SK-N-MC (cell line): ENCODE results near the gene DOCK4.

Experiments
- DNase-seq: peaks from one replicate; pipeline ENCODE4 v3.0.0-alpha.2; 2011; ENCODE audit warnings: low read depth, low spot score
- H3K27ac ChIP-seq: fragments of 200-600 bp; sonication (generic); 2 replicates; pipeline ENCODE4 v1.5.1; 2016; ENCODE audit warnings: mixed run types
- H3K36me3 ChIP-seq: fragments of 200-600 bp; sonication (generic); 2 replicates; pipeline ENCODE4 v1.6.1; 2017; ENCODE audit warnings: antibody characterized with exemption, low read length, mixed read lengths; ENCODE audit not compliant: insufficient read depth
- H3K4me3 ChIP-seq: fragments of 200-600 bp; sonication (generic); 2 replicates; pipeline ENCODE4 v1.5.1; 2016
- H3K9ac ChIP-seq: fragments of 200-600 bp; sonication (generic); 2 replicates; pipeline ENCODE4 v1.8.0; 2017; ENCODE audit warnings: mixed run types, mixed read lengths; ENCODE audit not compliant: insufficient read length
- H3K9me3 ChIP-seq: fragments of 200-600 bp; sonication (generic); 2 replicates; pipeline ENCODE4 v1.6.1; 2017; ENCODE audit warnings: low read depth, mild to moderate bottlenecking, antibody characterized with exemption, low read length, moderate library complexity, mixed read lengths
- EZH2 ChIP-seq: fragments of 200-600 bp; sonication (generic); IDR thresholded peaks from one replicate; pipeline ENCODE4 v1.6.1; 2017; ENCODE audit warnings: antibody characterized with exemption
- FOXP2 ChIP-seq: optimal IDR thresholded peaks from 2 replicates; pipeline ENCODE3; 2011; ENCODE audit warnings: mild to moderate bottlenecking, moderate library complexity; ENCODE audit not compliant: insufficient read depth; ENCODE audit errors: extremely low read length, control extremely low read depth
- POLR2AphosphoS5 ChIP-seq: IDR thresholded peaks from 2 replicates; pipeline ENCODE4 v1.6.1; 2012; ENCODE audit warnings: mild to moderate bottlenecking, low read depth, low read length, borderline replicate concordance

The DOCK4 gene

DNA sequence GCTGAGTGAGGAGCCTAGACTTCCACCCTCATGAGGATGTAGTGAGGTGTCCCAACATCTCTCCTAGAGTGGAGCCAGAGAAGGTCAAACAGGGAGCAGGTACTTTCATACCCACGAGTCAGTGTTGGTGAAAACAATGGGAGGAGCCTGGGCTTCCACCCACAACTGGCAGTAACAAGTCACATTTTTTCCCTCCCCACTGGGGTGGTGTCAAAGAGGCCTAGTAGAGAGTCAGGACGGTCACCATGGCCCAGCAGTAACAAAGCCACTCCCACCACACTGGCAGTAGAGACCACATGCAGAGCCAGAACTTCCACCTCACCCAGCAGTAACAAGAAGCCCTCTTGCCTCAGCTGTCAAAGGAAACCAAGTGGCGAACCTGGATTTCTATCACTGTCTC is 363.7 kb downstream of the DOCK4 start:
- Histone ChIP-seq H3K9ac (no peak overlapping the region), H3K9me3 (no peaks in the 10 kb centered on the region), H3K4me3 (no peak overlapping the region), H3K36me3 (no peaks in the 10 kb centered on the region), H3K27ac (no peak overlapping the region)
- TF ChIP-seq POLR2AphosphoS5 (no peak), EZH2 (no peak), FOXP2 (no peak)
- DNase-seq, result no peak

GRCh38 chr7:111841596-111842205 is 364.5 kb downstream of the DOCK4 start:
- Histone ChIP-seq H3K36me3 (no peaks in the 10 kb centered on the region), H3K9me3 (peaks cover 3% of the 10 kb centered on the region; the same call in 1 of the 2 replicates), H3K4me3 (peak overlapping the region; percentile 54), H3K9ac (no peak overlapping the region), H3K27ac (no peak overlapping the region)
- DNase-seq, result no peak
- no peak for TF ChIP-seq EZH2
- TF ChIP-seq POLR2AphosphoS5, result peak; percentile 32; the same call in 1 of the 2 replicates
- no peak for TF ChIP-seq FOXP2

DNA sequence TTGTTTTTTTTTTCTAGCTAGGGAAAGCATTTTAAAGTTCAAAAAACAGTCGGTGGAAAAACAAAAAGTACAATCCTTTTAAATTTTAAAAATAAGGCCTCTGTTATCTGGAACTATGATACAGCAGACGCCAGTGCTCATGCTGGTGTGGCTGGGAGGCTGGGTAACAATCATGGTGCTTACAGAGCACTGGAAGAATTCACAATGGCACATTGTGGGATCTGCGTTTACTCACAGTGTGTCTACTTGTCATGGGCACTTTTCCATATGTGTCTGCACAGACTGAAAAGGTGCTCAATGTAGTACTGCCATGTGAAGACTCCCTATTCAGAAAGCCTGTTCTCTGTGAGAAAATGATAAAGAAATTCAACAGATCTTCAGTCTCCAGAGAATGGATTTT is 365.7 kb downstream of the DOCK4 start:
- Histone ChIP-seq H3K27ac (no peak overlapping the region), H3K9ac (no peak overlapping the region), H3K4me3 (no peak overlapping the region), H3K36me3 (no peaks in the 10 kb centered on the region), H3K9me3 (peaks cover 6% of the 10 kb centered on the region; the same call in 1 of the 2 replicates)
- TF ChIP-seq FOXP2 (no peak), POLR2AphosphoS5 (no peak), EZH2 (no peak)
- no peak for DNase-seq

DNA sequence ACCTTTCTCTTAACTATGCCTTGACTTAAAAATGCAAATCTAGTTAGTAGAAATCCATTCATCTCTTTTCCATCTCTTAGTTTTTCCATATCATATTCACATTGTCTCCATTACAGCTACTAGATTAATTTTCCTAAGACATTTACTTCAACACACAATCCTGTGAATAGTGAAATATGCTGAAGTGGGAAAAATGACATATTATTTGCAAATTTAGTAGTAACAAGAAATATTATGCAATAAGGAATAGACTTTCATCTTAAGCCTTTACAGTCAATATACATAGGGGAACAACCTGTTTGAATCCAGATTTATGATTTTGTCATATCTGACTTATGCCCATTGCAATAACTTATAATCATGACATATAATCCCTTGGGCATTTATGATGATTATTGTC is 366.9 kb downstream of the DOCK4 start:
- no peak for DNase-seq
- Histone ChIP-seq H3K9me3 (peaks cover 6% of the 10 kb centered on the region; the same call in 1 of the 2 replicates), H3K27ac (no peak overlapping the region), H3K9ac (no peak overlapping the region), H3K36me3 (no peaks in the 10 kb centered on the region), H3K4me3 (no peak overlapping the region)
- no peak for TF ChIP-seq FOXP2
- TF ChIP-seq EZH2, result no peak
- no peak for TF ChIP-seq POLR2AphosphoS5

- H3K9ac ChIP-seq, result no peak overlapping the region
- peak overlapping the region; percentile 97; the same call in 1 of the 2 replicates for H3K27ac ChIP-seq
- TF ChIP-seq EZH2 (no peak), POLR2AphosphoS5 (no peak), FOXP2 (no peak)
- H3K9me3 ChIP-seq, result peaks cover 6% of the 10 kb centered on the region; the same call in 1 of the 2 replicates
- no peak overlapping the region for H3K4me3 ChIP-seq
- H3K36me3 ChIP-seq, result no peaks in the 10 kb centered on the region
- no peak for DNase-seq
Observed at GRCh38 chr7:111836592-111836991, 369.6 kb downstream of the DOCK4 start.

- Histone ChIP-seq H3K9me3 (peaks cover 6% of the 10 kb centered on the region; the same call in 1 of the 2 replicates), H3K9ac (peak overlapping the region; percentile 64), H3K4me3 (peak overlapping the region; percentile 66), H3K36me3 (no peaks in the 10 kb centered on the region), H3K27ac (peak overlapping the region; percentile 97)
- TF ChIP-seq EZH2 (no peak), POLR2AphosphoS5 (peak; percentile 51; the same call in 1 of the 2 replicates), FOXP2 (no peak)
- peak; percentile 88 for DNase-seq
Observed at GRCh38 chr7:111835066-111835465, 371.1 kb downstream of the DOCK4 start.

DNA sequence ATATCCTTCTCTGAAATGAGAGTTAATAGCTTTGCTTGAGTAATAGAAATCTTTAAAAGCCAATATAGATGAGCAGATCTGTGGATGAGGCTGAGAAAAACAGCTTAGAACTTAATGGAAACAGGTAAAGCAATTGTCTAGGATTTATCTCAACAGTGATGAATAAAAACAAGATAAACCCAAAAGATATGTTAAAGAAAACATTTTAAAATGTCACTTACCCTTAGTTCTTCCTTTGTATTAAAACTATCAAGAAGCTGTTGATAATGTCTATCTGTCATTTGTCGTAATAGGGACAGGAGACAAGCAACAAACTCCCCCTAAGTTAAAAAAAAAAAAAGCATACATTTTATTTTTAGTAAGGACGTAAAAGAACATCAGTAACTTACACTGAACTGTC is 371.8 kb downstream of the DOCK4 start:
- Histone ChIP-seq H3K27ac (peak overlapping the region; percentile 97), H3K9ac (peak overlapping the region; percentile 47), H3K9me3 (peaks cover 6% of the 10 kb centered on the region; the same call in 1 of the 2 replicates), H3K4me3 (peak overlapping the region; percentile 66), H3K36me3 (no peaks in the 10 kb centered on the region)
- no peak for DNase-seq
- TF ChIP-seq EZH2 (no peak), FOXP2 (no peak), POLR2AphosphoS5 (no peak)

GRCh38 chr7:111833466-111833865 is 372.7 kb downstream of the DOCK4 start:
- no peak for DNase-seq
- H3K9ac ChIP-seq, result no peak overlapping the region
- TF ChIP-seq POLR2AphosphoS5 (no peak), FOXP2 (no peak), EZH2 (no peak)
- H3K27ac ChIP-seq, result peak overlapping the region; percentile 97
- H3K36me3 ChIP-seq, result no peaks in the 10 kb centered on the region
- 0 out of 2 replicates have a peak overlapping the region, but pooled peaks have one; percentile 66 for H3K4me3 ChIP-seq
- H3K9me3 ChIP-seq, result peaks cover 6% of the 10 kb centered on the region; the same call in 1 of the 2 replicates
